Sigmoid colon (tissue), 4 donors: ENCODE results near the gene ELOA.

Experiments used
- EP300 ChIP-seq, 4 donors: sonication (generic); formaldehyde crosslinking; IDR thresholded peaks; one replicate each; pipeline ENCODE4 v1.6.1; 2017; ENCODE audit warnings: antibody characterized with exemption in 4 of 4
- POLR2A ChIP-seq, 2 donors: fragments of 450-650 bp; IDR thresholded peaks; one replicate each; pipeline ENCODE4 v1.6.1; 2016; ENCODE audit warnings: antibody characterized with exemption in 2 of 2, mild to moderate bottlenecking in 2 of 2, moderate library complexity in 2 of 2
- POLR2AphosphoS5 ChIP-seq, 4 donors: sonication (generic); formaldehyde crosslinking; IDR thresholded peaks; one replicate each; pipeline ENCODE4 v1.6.1; 2017; ENCODE audit warnings: antibody characterized with exemption in 4 of 4
- TF ChIP-seq, protein P1 (sequence below), 4 experiments: fragments of 450-650 bp in 3 of 4; fragments of 200-600 bp in 1 of 4; IDR thresholded peaks; one replicate each; pipeline ENCODE4 v1.5.1; 2016 to 2019; ENCODE audit warnings: antibody characterized with exemption in 4 of 4, mild to moderate bottlenecking in 3 of 4, moderate library complexity in 2 of 4

DNA sequence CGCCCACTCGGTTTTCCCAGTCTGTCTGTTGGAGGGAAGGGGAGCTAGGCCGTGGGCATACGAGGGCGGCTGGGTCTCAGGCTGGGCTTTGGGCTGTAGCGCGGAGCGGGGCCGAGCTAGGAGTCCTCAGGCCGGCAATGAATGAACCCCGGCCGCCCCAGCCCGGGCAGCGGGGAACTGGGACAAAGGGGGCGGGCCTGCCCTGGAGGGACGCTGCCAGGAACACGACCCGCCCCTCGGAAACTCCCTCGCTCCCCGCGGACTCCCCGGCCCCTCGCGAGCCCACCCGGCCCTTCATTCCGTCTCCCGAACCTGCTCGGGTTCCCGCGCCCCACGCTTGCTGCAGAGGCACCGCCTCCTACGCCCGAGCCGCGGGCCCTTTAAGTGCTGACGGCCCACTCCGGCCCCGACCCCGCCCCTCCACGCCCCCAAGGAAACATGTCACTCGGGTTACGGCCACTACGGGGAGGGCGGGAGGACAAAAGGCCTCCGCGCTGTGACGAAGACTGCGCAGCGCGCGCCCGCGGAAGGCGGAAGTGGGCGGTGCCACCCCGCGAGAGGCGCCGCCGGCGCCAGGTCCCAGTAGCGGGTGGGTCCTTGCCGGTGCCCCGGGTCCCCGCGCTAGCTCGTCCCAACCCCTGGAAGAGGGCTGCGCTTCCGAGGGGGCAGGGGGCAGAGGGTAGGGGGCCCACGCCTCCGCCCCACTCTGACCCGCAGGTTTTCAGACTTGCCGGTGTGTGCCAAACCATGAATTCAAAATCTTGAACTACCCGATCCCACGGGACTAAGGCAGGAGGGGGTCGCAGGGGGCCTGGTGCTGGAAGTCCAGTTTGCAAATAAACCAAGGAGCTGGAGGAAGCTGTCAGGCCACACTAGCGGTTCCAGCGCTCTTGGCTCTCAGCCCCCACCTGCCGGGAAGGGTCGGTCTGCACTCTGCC is 57.4 kb downstream of the ELOA start, which contains the start of gene GALE:
- TF ChIP-seq, protein P1, sequence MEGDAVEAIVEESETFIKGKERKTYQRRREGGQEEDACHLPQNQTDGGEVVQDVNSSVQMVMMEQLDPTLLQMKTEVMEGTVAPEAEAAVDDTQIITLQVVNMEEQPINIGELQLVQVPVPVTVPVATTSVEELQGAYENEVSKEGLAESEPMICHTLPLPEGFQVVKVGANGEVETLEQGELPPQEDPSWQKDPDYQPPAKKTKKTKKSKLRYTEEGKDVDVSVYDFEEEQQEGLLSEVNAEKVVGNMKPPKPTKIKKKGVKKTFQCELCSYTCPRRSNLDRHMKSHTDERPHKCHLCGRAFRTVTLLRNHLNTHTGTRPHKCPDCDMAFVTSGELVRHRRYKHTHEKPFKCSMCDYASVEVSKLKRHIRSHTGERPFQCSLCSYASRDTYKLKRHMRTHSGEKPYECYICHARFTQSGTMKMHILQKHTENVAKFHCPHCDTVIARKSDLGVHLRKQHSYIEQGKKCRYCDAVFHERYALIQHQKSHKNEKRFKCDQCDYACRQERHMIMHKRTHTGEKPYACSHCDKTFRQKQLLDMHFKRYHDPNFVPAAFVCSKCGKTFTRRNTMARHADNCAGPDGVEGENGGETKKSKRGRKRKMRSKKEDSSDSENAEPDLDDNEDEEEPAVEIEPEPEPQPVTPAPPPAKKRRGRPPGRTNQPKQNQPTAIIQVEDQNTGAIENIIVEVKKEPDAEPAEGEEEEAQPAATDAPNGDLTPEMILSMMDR (IDR thresholded peaks at IDR 0.05) = no peak
- TF ChIP-seq POLR2AphosphoS5 (IDR thresholded peaks at IDR 0.05) = peak; percentile 83 to 95 (median 94)
- TF ChIP-seq POLR2A (IDR thresholded peaks at IDR 0.05) = peak; percentile 62 to 79
- TF ChIP-seq EP300 (IDR thresholded peaks at IDR 0.05) = peak in 1 of 4 donors; percentile 70
